DMS 273 (cell line): ENCODE data around the gene OPRL1.

Source experiments
- DNase-seq: peaks from one replicate; lab custom pipeline; 2025; ENCODE audit not compliant: unreplicated experiment; lab: John Stamatoyannopoulos, UW

The OPRL1 gene

DNA sequence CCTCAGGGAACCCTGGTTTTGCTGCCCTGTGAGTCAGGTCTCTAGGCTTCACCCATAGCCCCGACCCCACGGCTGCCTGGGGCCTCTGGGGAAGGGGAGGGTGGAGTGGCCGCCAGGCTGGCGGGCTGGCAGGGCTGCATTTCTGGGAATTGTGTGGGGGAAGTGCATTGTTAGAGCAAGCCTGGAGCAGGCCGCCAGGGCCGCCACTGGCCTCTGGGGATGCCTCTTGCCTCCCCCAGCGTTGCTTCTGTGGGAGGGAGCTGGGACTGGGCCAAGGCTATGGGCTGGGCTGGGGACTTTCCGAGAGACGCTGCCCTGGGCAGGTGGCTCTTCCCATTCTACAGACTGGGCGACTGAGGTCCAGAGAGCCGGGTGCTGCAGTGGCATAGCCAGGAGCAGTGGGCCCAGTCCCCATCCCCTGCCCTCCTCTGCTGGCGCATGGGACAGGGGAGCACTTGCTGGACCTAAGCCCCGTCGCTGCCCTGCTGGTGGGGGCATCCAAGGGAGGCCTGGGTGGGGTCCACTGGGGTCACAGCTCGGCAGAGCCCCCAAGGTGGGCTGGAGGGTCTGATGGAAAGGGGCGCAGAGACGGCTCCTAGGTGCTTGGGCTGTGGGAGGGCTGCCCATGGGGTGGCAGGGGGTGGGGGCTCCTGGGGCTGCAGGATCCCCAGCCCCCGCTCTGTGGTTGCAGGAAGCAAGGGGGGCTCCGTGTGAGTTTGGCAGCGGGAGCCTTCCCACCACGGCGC is 23.8 kb upstream of the OPRL1 start:
- peak; percentile 86 for DNase-seq

DNA sequence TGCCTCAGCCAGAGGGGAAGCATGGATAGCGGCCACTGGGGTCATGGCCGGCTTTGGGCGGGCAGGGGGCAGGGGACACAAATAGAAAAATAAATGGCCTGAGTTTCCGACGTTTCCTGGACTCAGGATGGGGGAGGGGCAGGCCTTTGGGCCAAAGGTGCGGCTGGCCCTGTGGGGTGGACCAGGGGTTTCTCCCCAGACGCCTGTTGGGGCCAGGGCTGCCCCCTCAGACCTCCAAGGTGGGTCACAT is 23.3 kb upstream of the OPRL1 start:
- no peak for DNase-seq

DNA sequence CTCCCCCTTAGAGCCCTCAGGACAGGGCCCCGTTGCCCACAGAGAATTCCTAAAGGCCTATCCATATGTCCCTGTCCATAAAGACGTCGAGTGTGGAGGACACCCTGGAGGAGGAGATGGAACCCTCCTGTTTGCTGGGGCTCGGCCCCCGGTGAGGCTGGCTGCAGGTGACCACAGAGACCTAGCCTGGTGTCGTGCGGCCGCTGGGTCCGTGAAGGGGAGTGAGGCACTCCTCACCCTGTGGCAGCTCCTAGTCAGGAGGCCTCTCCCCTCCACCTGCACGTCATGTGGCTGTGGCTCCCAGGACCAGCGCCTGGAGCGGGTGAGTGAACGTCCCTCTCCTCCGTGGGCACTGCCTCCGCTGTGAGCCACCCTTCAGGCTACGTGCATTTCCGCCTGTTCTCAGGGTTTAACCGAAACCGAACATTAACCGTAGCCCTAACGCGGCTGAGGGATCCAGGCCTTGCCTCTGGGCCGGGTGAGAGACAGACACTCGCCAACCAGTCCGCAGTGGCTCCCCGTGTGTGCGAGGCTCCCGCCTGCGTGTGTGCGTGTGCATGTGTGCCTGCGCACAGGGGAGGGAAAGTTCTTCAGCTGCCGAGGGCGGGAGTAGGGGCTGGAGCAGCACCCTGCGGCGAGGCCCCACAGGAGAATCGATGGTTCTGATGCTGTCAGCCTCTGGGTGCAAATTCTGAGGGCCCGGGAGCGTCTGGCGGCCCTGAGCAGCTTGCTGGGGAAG is 22.8 kb upstream of the OPRL1 start:
- DNase-seq, result no peak

DNA sequence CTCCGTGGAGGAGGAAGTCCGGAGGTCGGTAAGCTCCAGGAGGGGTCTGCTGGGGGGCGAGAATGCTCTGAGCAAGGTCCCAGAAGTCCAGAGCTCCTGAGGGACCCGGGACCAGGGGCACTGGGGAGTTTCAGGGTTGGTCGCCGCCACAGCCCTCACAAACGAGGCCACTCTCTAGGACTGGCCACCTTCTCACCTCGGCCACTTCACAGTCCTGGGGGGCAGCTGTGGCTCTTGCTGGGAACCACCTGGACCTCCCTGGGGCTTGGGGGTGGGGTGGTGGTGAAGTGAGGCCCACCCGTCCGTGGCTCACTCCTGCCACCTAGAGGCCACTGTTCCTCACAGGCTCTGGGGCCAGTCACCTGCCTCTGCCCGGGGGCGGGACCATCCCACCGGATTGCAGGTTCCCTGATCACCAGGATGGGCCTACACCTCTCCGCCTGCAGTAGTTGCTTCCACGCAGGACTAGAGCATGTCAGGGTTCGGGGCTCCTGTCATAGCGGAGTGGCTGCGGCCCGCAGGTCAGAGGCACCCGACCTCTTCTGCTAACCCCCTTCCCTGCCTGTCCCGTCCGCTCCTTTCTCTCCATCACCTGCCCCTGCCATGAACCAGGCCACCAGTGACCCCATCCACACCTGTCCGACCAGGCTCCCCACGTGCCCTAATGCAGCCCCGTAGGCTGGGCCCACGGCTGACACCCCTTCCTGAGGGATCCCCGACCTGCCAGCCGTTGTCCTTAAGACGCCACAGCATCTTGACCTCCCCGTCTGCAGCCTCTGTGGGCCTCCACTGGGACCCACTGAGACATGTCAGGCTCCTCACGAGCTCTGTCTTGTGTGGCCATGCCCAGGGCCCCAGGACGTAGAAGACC is 22.0 kb upstream of the OPRL1 start:
- peak; percentile 93 for DNase-seq

DNA sequence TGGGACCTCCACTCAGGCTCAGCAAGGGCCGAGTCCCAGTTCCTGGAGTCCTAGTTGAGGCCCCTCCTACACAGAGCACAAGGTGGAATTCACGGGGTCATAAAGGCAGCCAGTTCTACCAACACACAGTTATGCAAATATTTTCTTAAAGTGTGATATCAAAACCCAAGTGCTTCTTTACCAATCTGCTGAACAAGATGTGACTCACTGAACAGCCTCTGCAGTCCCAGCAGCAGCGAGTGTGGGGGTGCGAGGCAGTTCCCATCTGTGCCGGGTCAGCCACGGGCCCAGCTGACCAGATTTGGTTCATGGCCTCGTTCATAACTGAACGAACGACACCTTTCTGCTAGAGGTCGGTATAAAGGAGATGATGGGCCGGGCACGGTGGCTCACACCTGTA is 21.3 kb upstream of the OPRL1 start:
- DNase-seq, result no peak

DNA sequence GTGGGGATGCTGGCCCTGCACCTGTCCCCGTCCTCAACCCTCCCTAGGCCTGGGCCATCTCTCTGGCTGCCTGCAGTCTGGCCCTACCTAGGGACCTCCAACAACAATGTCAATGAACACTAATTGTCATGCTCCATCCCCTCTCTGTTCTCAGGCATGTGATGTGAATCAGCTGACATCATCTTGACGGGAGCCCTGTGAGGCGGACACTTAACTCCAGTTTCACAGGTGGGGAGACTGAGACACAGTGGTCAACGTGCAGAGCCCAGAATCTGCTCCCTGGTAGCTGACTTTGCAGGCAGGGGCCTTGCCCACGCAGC is 17.6 kb upstream of the OPRL1 start:
- no peak for DNase-seq

DNA sequence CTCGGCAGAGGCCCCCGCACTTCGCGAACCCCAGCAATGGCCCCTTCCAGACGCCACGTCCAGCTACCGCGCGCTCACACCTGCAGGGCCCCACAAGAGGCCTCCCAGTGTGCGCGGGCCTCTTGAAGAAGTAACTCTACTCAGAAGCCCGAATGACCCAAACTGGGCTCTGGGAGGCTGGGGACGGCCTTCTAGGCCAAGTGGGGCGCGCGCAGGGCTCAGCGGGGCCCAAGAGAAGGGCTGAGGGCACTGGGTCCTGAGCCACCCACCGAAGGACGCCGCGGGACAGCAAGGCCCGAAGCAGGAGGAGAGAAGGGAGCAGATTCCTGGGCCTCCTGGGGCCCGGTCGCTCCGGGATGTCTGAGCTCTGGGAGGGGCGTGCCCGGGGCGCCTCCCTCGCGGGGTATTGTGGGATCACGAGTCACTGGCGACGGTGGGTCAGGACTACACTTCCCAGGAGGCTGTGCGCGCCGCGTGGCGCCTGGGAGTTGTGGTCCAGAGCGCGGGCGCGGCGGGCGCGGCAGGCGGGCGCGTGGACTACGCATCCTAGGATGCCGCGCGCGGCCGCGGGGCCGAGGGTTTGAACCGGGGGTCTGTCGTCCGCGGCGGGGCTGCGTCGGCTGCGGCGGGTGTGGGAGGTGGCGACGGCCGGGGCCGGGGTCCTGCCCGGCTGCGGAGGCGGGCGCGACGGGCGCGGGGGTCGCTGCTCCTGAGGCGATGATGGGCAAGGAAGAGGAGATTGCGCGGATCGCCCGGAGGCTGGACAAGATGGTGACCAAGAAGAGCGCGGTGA is 17.1 kb upstream of the OPRL1 start, which contains the start of gene TCEA2:
TCEA2 (plus strand) TSS at position 603 of the 793 bp plus-strand sequence; CDS start at position 718, 115 bp downstream.
- DNase-seq, result peak; percentile 99

DNA sequence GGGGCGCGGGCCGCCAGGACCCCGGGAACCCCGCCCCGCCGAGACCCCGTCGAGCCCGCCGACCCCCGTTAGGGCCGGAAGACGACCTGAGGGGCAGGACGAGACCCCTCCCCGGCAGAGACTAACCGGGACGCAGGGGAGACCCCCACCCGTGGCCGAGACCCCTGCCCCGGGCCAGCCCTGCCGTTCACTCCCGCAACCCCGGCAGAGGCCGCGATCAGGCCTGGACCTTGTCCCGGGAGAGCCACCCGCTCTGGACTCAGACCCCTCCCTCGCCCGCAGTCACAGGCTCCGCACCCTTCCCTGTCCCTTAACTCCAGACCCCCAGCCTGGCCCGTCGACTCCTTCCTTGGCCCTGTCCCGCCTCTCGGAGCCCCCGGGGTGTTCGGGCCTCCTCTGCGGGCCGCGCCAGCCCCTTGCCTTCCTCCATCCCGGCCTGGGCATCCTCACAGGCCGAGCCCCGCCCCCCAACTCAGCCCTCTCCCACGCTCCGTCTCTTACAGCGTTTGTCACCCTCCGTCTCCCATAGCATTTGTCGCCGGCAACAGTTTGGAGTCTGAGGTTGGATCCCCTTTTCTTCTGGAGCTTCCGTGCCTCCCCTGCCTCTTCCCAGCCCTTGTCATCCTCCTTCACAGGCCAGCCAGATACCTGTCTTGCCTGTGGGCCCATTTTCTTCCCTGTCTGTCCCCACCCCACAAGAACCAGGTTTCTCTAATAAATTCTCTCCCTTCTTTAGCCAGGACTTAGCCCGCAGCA is 16.3 kb upstream of the OPRL1 start:
- peak; percentile 46 for DNase-seq

DNA sequence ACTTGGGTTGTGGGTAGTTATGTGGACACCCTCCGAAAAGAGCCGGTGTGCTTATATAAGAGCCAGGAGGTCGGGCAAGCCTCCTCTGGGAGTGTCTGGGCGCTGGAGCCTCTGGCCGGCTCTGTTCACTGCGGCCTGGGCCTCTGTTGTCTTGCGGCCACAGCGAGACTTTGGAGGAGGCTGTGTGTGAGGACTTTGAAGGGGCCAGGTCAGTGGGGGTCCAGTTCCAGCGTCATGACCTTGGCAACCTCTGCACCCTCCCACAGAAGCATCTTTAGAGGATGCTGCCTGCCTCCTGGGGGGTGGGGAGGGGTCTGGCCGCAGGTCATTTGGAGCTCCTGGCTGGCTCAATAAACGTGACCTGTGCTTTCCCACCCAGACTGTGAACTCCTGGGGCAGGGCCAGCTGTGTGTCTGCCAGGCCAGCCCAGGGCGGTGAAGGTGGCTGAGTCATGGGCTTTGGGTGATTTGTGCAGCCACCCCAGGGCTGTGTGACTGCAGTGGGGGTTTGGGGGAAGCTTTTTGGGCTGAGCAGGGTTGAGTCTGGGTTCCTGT is 15.7 kb upstream of the OPRL1 start:
- DNase-seq, result no peak

DNA sequence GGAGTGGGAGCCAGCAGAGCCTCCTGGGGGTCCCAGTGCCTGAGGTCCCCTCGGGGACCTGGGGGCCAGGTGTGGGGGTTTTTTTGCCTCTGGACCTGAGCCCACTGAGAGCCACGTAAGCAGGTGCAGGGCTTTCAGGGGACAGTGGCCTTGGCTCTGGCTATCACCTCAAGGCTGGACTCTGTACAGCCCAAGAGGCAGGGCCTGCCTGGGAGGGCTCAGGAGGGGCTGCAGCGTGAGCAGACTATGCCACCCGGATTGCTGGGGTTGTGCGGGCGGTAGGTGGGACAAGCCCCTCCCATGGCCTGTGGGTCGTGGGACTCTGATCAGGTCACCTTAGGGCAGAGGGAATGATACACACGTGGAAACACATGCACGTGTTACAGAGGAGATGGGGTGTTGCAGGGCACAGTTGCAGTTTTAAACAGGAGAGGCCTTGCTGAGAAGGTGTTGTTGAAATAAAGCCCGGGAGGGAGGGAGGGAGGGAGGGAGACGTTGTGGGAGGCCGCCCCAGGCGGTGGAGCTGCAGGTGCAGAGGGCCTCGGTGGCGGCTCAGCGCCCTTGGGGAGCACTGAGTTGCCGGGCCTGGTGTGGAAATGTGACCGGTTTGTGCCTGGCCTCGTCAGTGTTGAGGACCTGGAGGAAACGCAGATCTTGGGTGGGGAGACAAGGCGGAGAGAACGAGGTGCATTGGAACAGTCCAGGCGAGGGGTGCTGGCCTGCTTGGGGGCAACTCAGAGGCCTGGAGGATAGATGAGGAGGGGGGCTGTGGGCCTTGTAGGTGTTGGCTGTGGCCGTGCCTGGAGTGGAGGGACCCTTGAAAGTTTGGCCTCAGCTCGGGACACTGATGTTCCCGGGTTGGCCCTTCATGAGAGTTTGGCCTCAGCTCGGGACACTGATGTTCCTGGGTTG is 14.6 kb upstream of the OPRL1 start:
- DNase-seq, result no peak

DNA sequence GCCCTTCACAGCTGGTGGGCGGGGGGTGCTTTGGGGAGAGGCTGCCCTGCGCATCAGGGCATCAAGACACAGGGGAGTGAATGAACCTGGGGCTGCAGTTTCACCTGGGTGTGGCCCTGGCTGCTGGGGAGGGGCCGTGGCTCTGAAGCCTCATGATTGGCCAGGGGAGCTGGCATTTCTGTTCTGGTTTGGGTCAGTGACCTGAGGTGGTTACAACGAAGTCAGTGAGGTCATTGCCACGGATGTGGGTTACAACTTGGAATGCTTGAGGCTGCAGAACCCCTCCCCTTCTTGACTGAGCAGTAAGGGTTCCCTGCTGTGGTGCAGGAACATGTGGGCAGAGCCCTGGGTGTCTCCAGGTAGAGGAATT is 13.9 kb upstream of the OPRL1 start:
- no peak for DNase-seq

DNA sequence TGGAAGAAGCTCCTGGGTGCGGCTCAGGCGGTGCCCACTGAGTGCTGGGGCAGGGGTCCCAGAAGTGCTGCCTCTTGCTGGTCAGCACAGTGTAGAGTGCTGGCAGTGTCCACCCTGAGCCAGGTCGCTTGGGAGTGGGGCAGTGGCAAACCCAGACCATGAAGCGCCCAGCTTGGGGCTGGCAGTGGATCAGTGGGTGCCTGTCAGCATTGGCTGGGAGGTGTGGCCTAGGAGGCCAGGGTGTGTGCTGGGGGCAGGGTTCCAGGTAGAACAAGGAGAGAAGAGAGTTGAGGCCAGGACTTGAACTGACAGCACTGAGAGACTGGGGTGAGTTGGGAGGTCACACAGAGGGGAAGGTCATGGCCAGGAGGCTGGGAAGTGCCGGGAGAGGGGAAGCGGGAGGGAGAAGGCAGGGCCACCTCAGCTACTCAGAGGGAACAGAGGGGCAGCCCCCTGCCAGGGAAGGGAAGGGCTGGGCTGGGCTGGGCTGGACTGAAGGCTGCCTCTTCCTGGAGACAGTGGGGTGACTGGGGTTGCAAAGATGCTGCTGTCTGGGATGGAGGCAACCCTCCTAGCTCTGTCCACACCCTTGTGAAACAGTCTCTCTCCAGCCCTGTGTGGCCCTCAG is 12.8 kb upstream of the OPRL1 start:
- no peak for DNase-seq

DNA sequence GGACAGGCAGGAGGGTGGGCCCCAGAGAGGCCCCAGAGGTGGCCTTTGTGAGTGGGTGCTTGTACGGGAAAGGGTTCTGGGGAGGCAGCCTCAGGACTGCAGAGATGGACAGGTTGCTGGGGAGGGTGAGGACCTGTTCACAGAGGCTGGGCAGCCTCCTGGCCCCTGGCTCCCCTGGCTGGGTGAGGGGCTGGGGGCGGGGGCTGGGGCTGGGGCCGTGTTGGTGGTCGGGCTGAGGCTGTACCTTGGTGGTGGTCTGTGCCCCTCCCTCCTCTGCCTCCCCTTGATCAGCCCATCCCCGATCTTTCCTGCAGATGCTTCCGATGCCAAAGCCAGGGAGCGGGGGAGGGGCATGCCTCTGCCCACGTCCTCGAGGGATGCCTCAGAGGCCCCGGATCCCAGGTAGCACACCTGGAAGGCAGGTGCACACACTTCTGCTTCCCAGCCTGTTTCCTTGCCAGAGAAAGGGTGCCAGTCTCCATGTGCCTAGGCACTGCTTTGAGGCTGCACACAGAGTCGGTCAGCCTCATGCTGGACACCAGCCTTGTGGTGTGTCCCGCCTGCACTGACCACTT is 12.1 kb upstream of the OPRL1 start:
- DNase-seq, result no peak

DNA sequence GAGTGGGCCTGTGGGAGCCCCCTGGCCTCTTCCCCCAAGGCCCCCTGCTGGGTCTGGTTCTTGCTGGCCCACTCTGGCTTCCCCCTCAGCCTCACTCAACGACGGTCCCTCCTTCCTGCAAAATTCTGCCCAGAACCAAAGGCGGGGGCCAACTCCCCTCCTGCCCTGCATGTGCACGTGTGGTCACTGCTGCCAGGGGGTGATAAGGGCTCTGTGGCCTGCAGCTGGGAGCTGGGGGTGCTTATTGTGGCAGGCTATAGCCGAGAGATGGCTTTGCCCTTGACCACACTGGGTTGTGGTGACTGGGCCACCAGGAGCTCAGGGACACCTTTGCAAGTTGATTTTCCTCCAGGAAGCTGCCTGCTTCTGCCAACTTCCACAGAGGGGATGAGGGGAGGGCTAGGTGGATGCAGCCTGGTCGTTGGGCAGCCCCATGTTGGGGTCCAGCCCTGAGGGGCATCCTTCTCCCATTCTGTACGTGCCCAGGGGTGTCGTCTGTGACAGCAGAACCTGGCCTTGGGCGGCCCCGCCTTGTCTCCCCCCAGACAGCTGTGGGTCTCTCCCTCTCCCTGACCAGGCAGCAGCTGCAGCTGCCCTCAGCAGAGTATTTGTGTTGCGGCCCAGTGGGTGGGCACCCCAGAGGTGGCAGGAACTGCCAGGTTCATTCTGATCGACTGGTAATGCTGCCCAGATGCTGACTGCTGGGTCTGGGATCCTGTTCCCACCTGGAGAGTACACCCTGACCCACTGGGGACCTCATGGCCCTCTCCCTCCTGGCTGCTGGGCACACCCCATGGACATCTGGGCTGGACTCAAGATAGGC is 11.3 kb upstream of the OPRL1 start:
- no peak for DNase-seq

DNA sequence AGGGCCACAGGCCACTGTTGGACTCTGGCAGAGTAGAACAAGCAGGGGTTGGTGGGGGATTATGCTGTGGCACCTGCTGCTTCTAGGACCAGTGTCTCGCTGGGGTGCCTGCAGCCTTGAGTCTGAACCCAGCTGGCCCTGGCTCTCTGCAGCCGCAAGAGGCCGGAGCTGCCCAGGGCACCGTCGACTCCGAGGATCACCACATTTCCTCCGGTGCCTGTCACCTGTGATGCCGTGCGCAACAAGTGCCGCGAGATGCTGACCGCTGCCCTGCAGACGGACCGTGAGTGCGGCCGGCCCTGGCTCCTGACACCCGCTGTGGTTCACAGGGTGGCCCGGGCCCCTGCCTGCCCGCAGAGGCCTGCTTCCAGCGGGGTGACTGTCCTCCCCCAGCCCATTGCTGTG is 10.7 kb upstream of the OPRL1 start:
- no peak for DNase-seq

DNA sequence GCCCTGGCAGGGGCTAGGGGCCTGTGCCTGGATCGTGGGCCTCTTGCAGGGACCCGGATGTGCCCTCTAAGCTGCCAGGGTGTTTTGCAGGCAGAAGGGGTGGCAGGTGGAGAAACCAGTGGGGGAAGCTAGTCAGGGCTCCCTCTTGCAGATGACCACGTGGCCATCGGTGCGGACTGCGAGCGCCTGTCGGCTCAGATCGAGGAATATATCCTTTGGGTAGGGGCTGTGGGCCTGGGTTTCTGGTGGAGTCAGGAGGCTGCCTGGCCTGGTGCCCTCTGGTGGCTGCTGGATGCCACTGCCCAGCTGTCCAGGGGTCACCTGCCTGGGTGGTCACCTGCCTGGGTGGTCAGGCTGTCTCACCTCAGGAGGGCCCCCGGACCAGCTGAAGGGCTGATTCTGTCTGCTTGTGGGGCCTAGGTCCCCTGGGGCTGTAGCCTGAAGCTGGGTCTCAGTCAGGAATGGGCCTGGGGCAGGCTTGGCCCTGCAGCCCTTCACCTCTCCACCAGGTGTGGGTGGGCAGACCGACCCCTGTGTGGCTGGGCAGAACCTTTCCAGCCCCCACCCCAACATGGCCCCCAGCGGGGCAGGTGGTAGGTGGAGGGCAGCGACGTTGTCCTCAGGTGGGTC is 10.2 kb upstream of the OPRL1 start:
- DNase-seq, result peak; percentile 61
